ENCODE results near the gene SEC23A. TPM values are rescaled to one million over a fixed set of nuclear protein-coding genes. Genes with fewer than 3 reads are reported as not detected.
"Not testable (repeated sequence)": the region's sequence is repeated elsewhere in the genome, so short reads cannot be mapped to it uniquely, and the experiment has no call there.

Gene SEC23A
- total RNA-seq (156 TPM), polyA plus RNA-seq (ENCODE audit: insufficient read depth in 1 of 8, insufficient read length in 8 of 8, low replicate concordance in 1 of 8) (10 to 100 TPM; 56.0 to 100.0 (median 81.4) TPM)
- long read RNA-seq, donor 1, full-length matches to known transcripts, result 5 of 5 reads
- long read RNA-seq, donor 1, partial matches to known transcripts, result 0 of 5 reads
- long read RNA-seq, donor 1, other reads (novel, unspliced or antisense), result 0 of 5 reads
- long read RNA-seq, donor 2, full-length matches to known transcripts, result 4 of 4 reads
- long read RNA-seq, donor 2, partial matches to known transcripts, result 0 of 4 reads
- long read RNA-seq, donor 2, other reads (novel, unspliced or antisense), result 0 of 4 reads
- long read RNA-seq, donor 3, full-length matches to known transcripts, result 19 of 44 reads
- long read RNA-seq, donor 3, partial matches to known transcripts, result 25 of 44 reads
- long read RNA-seq, donor 3, other reads (novel, unspliced or antisense), result 0 of 44 reads
- long read RNA-seq, donor 4, full-length matches to known transcripts, result 8 of 8 reads
- long read RNA-seq, donor 4, partial matches to known transcripts, result 0 of 8 reads
- long read RNA-seq, donor 4, other reads (novel, unspliced or antisense), result 0 of 8 reads
- long read RNA-seq, donor 5, full-length matches to known transcripts, result 28 of 113 reads
- long read RNA-seq, donor 5, partial matches to known transcripts, result 85 of 113 reads
- long read RNA-seq, donor 5, other reads (novel, unspliced or antisense), result 0 of 113 reads
- long read RNA-seq, donor 6, full-length matches to known transcripts, result 20 of 20 reads
- long read RNA-seq, donor 6, partial matches to known transcripts, result 0 of 20 reads
- long read RNA-seq, donor 6, other reads (novel, unspliced or antisense), result 0 of 20 reads
- long read RNA-seq, donor 7, full-length matches to known transcripts, result 18 of 26 reads
- long read RNA-seq, donor 7, partial matches to known transcripts, result 8 of 26 reads
- long read RNA-seq, donor 7, other reads (novel, unspliced or antisense), result 0 of 26 reads
- long read RNA-seq, donor 8, full-length matches to known transcripts, result 9 of 272 reads
- long read RNA-seq, donor 8, partial matches to known transcripts, result 170 of 272 reads
- long read RNA-seq, donor 8, other reads (novel, unspliced or antisense), result 93 of 272 reads
- long read RNA-seq, donor 9, full-length matches to known transcripts, result 12 of 17 reads
- long read RNA-seq, donor 9, partial matches to known transcripts, result 5 of 17 reads
- long read RNA-seq, donor 9, other reads (novel, unspliced or antisense), result 0 of 17 reads
- long read RNA-seq, donor 10, full-length matches to known transcripts, result 32 of 39 reads
- long read RNA-seq, donor 10, partial matches to known transcripts, result 7 of 39 reads
- long read RNA-seq, donor 10, other reads (novel, unspliced or antisense), result 0 of 39 reads
- long read RNA-seq, donor 11, full-length matches to known transcripts, result 16 of 16 reads
- long read RNA-seq, donor 11, partial matches to known transcripts, result 0 of 16 reads
- long read RNA-seq, donor 11, other reads (novel, unspliced or antisense), result 0 of 16 reads

DNA sequence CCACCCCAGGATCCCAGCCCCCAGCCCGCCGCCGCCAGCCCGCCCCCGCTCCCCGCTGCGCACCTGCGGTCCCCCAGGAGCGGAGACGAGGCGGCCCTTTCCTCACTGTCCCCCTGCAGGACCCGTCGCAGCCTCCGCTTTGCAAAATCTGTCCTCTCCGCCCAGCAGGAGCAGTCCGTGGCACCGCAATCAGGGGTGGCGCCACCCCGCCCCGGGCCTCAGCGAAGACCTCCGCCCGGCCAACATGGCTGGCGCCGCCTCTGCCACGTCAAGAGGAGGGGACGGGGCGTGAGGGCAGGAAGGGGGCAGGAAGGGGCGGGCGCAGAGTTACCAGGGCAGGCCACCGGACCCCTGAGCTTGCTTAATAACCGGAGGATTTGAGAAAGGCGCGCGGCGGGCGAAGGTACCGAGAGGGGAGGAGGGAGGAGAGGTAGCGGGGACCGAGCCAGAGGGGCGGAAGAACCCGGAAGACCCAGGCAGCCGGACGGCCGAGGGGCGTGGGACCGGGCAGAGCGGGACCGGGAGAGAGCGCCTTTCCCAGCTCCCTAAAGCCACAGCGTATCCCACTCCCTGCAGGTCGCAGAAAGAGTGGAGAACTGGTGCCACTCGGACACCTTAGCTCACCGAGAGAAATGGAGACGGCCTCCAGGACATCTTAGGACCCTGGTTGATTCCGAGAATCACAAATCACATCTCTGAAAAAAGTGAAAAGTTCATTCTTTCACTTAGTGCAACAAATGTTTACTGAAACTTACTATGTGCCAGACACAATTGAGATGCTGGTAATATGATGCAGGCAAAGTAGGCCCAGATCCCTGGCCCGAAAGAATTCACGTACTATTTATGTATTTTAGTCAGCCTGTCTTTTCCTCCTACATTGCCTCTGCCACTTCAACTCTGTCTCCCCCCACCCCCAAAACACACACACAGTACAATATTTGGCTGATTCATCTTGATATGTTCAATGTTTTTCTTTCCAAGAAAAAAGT lies at the start of gene SEC23A:
TSS of gene SEC23A (minus strand) at position 267 of the 989 bp plus-strand sequence. CDS start 7,117 bp downstream, outside the sequence.
- no peaks in the 10 kb centered on the region for H3K36me3 ChIP-seq (ENCODE audit: control insufficient read depth, insufficient read depth, low read length)
- WGBS (ENCODE audit: insufficient coverage), result under 1% methylated on average over 34 of the region's 58 CpGs
- H3K27ac ChIP-seq (ENCODE audit: low read length), result peak within 1 kb of the TSS; percentile 98
- H3K4me3 ChIP-seq (ENCODE audit: low read length), result peak within 1 kb of the TSS; percentile 81
- DNase-seq, result peak; percentile 96
- no peaks in the 10 kb centered on the region for H3K9me3 ChIP-seq (replicated peaks; ENCODE audit: control insufficient read depth, low read depth, low read length)
- no peaks in the 10 kb centered on the region for H3K27me3 ChIP-seq (ENCODE audit: control insufficient read depth, insufficient read depth, low read length)
- peaks cover 5% of the 10 kb centered on the region for H3K4me1 ChIP-seq (ENCODE audit: control insufficient read depth, insufficient read depth, low read length)

DNA sequence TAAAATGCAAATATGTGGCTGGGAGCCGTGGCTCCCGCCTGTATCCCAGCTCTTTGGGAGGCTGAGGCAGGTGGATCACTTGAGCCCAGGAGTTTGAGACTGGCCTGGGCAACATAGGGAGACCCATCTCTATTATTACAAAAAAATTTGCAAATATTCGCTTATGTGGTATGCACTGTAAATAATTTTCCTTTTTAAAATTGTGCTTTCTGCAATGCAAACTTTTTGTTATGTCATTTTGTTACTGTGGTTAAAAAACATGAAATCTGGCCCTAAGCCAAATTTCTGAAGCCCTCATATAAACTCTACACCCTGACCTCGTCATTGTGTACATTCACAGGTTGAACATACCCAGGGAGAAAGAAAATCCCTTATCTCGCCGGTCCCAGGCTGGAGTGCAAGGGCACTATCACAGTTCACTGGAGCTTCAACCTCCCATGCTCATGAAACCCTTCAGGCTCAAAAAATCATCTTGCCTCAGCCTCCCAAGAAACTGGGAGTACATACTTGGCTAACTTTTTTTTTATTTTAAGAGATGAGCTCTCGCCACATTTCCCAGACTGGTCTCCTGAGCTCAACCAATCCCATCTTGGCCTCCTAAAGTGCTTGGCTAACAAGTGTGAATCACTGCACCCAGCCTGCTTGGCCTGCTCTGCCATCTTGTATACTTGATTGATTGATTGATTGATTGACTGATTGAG lies 42.4 kb upstream of the SEC23A start:
- no peaks in the 10 kb centered on the region for H3K27me3 ChIP-seq (ENCODE audit: control insufficient read depth, insufficient read depth, low read length)
- H3K36me3 ChIP-seq (ENCODE audit: control insufficient read depth, insufficient read depth, low read length), result peaks cover 13% of the 10 kb centered on the region
- no peak overlapping the region for H3K27ac ChIP-seq (ENCODE audit: low read length)
- no peaks in the 10 kb centered on the region for H3K4me1 ChIP-seq (ENCODE audit: control insufficient read depth, insufficient read depth, low read length)
- 79% methylated on average over 2 of the region's 7 CpGs for WGBS (ENCODE audit: insufficient coverage)
- H3K4me3 ChIP-seq (ENCODE audit: low read length), result no peak overlapping the region
- H3K9me3 ChIP-seq (replicated peaks; ENCODE audit: control insufficient read depth, low read depth, low read length), result peaks cover 3% of the 10 kb centered on the region
- DNase-seq, result peak; percentile 7

DNA sequence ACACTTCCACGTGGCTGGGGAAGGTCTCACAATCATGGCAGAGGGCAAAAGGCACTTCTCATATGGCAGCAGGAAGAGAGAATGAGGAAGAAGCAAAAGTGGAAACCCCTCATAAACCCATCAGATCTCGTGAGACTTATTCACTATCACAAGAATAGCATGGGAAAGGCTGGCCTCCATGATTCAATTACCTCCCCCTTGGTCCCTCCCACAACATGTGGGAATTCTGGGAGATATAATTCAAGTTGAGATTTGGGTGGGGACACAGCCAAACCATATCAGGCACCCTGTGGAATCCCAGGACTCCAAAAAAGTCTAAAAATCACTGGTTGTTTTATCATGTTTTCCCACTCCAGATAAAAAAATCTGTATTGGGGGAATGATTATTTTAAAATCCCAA lies 40.2 kb upstream of the SEC23A start:
- H3K4me3 ChIP-seq (ENCODE audit: low read length); H3K4me1 ChIP-seq (ENCODE audit: control insufficient read depth, insufficient read depth, low read length); H3K27ac ChIP-seq (ENCODE audit: low read length); H3K27me3 ChIP-seq (ENCODE audit: control insufficient read depth, insufficient read depth, low read length); DNase-seq; H3K9me3 ChIP-seq (replicated peaks; ENCODE audit: control insufficient read depth, low read depth, low read length): not testable (repeated sequence)
- H3K36me3 ChIP-seq (ENCODE audit: control insufficient read depth, insufficient read depth, low read length), result peaks cover 13% of the 10 kb centered on the region
- whole genome bisulfite sequencing (ENCODE audit: insufficient coverage), result no CpG with 5 or more reads among the region's 2 CpGs

DNA sequence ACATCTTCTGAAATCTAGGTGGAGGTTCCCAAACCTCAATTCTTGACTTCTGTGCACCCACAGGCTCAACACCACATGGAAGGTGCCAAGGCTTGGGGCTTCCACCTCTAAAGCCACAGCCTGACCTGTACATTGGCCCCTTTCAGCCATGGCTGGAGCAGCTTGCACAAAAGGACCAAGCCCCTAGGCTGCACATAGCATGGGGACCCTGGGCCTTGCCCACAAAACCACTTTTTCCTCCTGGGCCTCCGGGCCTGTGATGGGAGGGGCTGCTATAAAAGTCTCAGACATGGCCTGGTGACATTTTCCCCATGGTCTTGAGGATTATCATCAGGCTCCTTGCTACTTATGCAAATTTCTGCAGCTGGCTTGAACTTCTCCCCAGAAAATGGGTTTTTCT lies 38.6 kb upstream of the SEC23A start:
- 100% methylated on average over 1 of the region's 1 CpG for WGBS (ENCODE audit: insufficient coverage)
- not testable (repeated sequence) for H3K27ac ChIP-seq (ENCODE audit: low read length); H3K4me1 ChIP-seq (ENCODE audit: control insufficient read depth, insufficient read depth, low read length); H3K4me3 ChIP-seq (ENCODE audit: low read length); H3K27me3 ChIP-seq (ENCODE audit: control insufficient read depth, insufficient read depth, low read length); H3K9me3 ChIP-seq (replicated peaks; ENCODE audit: control insufficient read depth, low read depth, low read length); DNase-seq
- peaks cover 17% of the 10 kb centered on the region for H3K36me3 ChIP-seq (ENCODE audit: control insufficient read depth, insufficient read depth, low read length)

DNA sequence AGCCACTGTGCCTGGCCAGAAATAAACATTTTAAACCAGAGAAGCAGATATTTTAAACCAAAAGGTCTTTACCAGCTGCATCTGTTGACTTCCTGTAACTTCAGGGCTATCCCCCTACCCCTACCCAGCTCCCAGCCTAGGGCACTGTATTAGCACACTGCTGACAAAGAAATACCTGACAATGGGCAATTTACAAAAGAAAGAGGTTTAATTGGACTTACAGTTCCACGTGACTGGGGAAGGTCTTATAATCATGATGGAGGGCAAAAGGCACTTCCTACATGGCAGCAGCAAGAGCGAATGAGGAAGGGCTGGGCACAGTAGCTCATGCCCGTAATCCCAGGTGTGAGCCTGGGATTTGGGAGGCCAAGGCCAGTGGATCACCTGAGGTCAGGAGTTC lies 37.1 kb upstream of the SEC23A start:
- H3K9me3 ChIP-seq (replicated peaks; ENCODE audit: control insufficient read depth, low read depth, low read length), result peaks cover 3% of the 10 kb centered on the region
- H3K4me1 ChIP-seq (ENCODE audit: control insufficient read depth, insufficient read depth, low read length), result no peaks in the 10 kb centered on the region
- H3K27ac ChIP-seq (ENCODE audit: low read length), result no peak overlapping the region
- H3K36me3 ChIP-seq (ENCODE audit: control insufficient read depth, insufficient read depth, low read length), result peaks cover 16% of the 10 kb centered on the region
- 86% methylated on average over 3 of the region's 3 CpGs for WGBS (ENCODE audit: insufficient coverage)
- no peak overlapping the region for H3K4me3 ChIP-seq (ENCODE audit: low read length)
- DNase-seq, result no peak
- H3K27me3 ChIP-seq (ENCODE audit: control insufficient read depth, insufficient read depth, low read length), result no peaks in the 10 kb centered on the region

DNA sequence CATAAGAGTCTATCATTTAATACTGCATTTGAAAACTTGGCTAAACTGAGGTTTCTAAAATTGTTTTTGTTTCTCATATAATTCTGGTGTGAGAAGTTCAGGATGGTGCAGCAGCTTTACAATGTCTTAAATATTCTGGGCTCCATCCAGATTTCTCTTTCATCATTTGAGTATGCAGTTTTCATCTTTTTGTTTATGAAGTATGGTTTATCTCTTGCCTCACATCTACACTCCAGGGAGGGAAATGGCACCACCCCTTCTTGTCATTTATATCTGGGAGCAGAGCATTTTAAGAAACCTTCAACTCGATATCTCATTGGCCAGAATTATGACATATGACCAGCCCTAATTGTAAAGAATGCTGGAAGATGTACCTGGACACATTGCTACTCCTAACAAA lies 35.4 kb upstream of the SEC23A start:
- Histone ChIP-seq H3K36me3 (ENCODE audit: control insufficient read depth, insufficient read depth, low read length) (peaks cover 20% of the 10 kb centered on the region), H3K4me3 (ENCODE audit: low read length) (no peak overlapping the region), H3K27me3 (ENCODE audit: control insufficient read depth, insufficient read depth, low read length) (no peaks in the 10 kb centered on the region), H3K27ac (ENCODE audit: low read length) (no peak overlapping the region), H3K9me3 (replicated peaks; ENCODE audit: control insufficient read depth, low read depth, low read length) (peaks cover 3% of the 10 kb centered on the region), H3K4me1 (ENCODE audit: control insufficient read depth, insufficient read depth, low read length) (no peaks in the 10 kb centered on the region)
- DNase-seq, result no peak
- no CpG with 5 or more reads among the region's 1 CpG for WGBS (ENCODE audit: insufficient coverage)

DNA sequence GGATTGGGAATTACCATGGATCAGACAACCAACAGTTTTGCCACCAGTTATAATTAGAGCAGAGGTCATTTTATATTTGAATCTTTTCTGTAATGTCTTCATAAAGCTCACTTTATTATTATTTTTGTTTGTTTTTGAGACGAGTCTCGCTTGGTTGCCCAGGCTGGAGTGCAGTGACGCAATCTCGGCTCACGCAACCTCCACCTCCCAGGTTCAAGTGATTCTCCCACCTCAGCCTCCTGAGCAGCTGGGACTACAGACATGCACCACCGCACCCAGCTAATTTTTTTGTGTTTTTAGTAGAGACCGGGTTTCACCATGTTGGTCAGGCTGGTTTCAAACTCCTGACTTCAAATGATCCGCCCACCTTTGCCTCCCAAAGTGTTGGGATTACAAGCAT lies 34.8 kb upstream of the SEC23A start:
- not testable (repeated sequence) for H3K4me3 ChIP-seq (ENCODE audit: low read length); H3K27me3 ChIP-seq (ENCODE audit: control insufficient read depth, insufficient read depth, low read length); H3K9me3 ChIP-seq (replicated peaks; ENCODE audit: control insufficient read depth, low read depth, low read length); H3K4me1 ChIP-seq (ENCODE audit: control insufficient read depth, insufficient read depth, low read length); DNase-seq; H3K27ac ChIP-seq (ENCODE audit: low read length)
- 93% methylated on average over 3 of the region's 8 CpGs for WGBS (ENCODE audit: insufficient coverage)
- peaks cover 20% of the 10 kb centered on the region for H3K36me3 ChIP-seq (ENCODE audit: control insufficient read depth, insufficient read depth, low read length)

DNA sequence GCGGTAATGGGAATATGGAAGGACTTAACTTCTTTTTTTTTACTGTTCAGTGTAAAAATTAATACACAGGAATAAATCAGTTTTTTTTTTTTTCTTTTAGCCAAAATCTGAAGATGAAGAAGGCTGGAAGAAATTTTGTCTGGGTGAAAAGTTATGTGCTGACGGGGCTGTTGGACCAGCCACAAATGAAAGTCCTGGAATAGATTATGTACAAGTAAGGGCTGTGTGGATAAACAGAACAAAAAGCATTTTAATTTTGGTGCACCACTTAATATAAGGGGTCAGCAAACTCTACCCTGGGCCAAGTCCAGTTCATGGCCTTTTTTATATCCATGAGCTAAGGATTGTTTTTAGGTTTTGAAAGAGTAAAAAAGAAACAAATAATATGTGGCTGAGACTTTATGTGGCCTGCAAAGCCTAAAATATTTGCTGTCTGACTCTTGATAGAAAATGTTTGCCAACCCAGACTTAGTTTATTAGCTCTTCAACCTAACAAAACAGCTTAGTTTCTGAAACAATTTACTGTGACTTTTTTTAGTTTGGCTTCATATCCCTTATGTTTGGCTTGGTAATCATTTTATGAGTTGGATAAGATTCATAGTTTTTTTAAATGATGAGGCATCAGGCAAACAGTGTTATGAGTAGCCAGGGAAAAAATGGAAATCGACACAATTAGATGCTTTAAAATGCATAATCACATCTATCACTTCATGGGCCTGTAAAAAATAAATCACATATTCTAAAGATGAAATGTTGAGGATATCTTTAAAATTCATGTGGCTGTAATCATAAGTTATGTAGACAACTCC lies 19.5 kb upstream of the SEC23A start:
- Histone ChIP-seq H3K4me3 (ENCODE audit: low read length) (no peak overlapping the region), H3K4me1 (ENCODE audit: control insufficient read depth, insufficient read depth, low read length) (no peaks in the 10 kb centered on the region), H3K9me3 (replicated peaks; ENCODE audit: control insufficient read depth, low read depth, low read length) (no peaks in the 10 kb centered on the region), H3K27ac (ENCODE audit: low read length) (no peak overlapping the region), H3K27me3 (ENCODE audit: control insufficient read depth, insufficient read depth, low read length) (no peaks in the 10 kb centered on the region), H3K36me3 (ENCODE audit: control insufficient read depth, insufficient read depth, low read length) (peaks cover 27% of the 10 kb centered on the region)
- no peak for DNase-seq
- 100% methylated on average over 1 of the region's 3 CpGs for WGBS (ENCODE audit: insufficient coverage)

Data from muscle of leg (tissue), 16 donors.